Brain microvascular endothelial cell (primary cell): ENCODE measurements around the gene MMP17.

ENCODE experiments used
- DNase-seq: peaks from one replicate; pipeline ENCODE4 v3.0.0-alpha.2; 2020
- H3K27ac ChIP-seq: fragments of 250-450 bp; sonication (Bioruptor Pico); 2 replicates; pipeline ENCODE4 v1.5.1; 2020; ENCODE audit warnings: mild to moderate bottlenecking, moderate library complexity
- H3K27me3 ChIP-seq: fragments of 250-450 bp; sonication (Bioruptor Pico); replicated peaks from 2 replicates; pipeline ENCODE4 v1.5.1; 2020; ENCODE audit warnings: mild to moderate bottlenecking
- H3K36me3 ChIP-seq: fragments of 250-450 bp; sonication (Bioruptor Pico); replicated peaks from 2 replicates; pipeline ENCODE4 v1.5.1; 2020; ENCODE audit warnings: mild to moderate bottlenecking
- H3K4me3 ChIP-seq: 2 replicates; pipeline ENCODE4 v1.5.1; 2011; ENCODE audit warnings: low read depth, mild to moderate bottlenecking, control low read depth, low read length, moderate library complexity
- CTCF ChIP-seq: IDR thresholded peaks from 2 replicates; pipeline ENCODE4 v1.5.1; 2011; ENCODE audit warnings: low read depth, mild to moderate bottlenecking, moderate library complexity, low read length, control low read depth, inconsistent platforms; ENCODE audit errors: missing control alignments
- in situ Hi-C: cut with HindIII; loops from 2 replicates; pipeline ENCODE4 v1.10.0; 2017; ENCODE audit warnings: low sequenced_read_pairs, low pct_ligation_motif_present

MMP17 gene

GRCh38 chr12:131863711-131864396 lies 35.7 kb downstream of the MMP17 start:
- H3K27ac ChIP-seq, result no peak overlapping the region
- DNase-seq, result no peak
- H3K4me3 ChIP-seq, result no peak overlapping the region
- no peaks in the 10 kb centered on the region for H3K27me3 ChIP-seq
- in situ Hi-C loops, result no loop called here
- TF ChIP-seq CTCF, result no peak
- no peaks in the 10 kb centered on the region for H3K36me3 ChIP-seq

GRCh38 chr12:131864469-131864868 lies 36.3 kb downstream of the MMP17 start:
- no peaks in the 10 kb centered on the region for H3K36me3 ChIP-seq
- DNase-seq, result no peak
- no peak overlapping the region for H3K27ac ChIP-seq
- in situ Hi-C loops, result no loop called here
- no peak for TF ChIP-seq CTCF
- H3K27me3 ChIP-seq, result no peaks in the 10 kb centered on the region
- no peak overlapping the region for H3K4me3 ChIP-seq

- H3K27ac ChIP-seq, result no peak overlapping the region
- no peaks in the 10 kb centered on the region for H3K36me3 ChIP-seq
- peak; percentile 76 for DNase-seq
- no peak for TF ChIP-seq CTCF
- H3K27me3 ChIP-seq, result no peaks in the 10 kb centered on the region
- H3K4me3 ChIP-seq, result no peak overlapping the region
- in situ Hi-C loops, result no loop called here
These were observed 37.1 kb downstream of the MMP17 start for GRCh38 chr12:131865180-131865875.

GRCh38 chr12:131867471-131867870 lies 39.3 kb downstream of the MMP17 start:
- Histone ChIP-seq H3K27ac (no peak overlapping the region), H3K27me3 (no peaks in the 10 kb centered on the region), H3K4me3 (no peak overlapping the region), H3K36me3 (no peaks in the 10 kb centered on the region)
- TF ChIP-seq CTCF, result no peak
- in situ Hi-C loops, result no loop called here
- DNase-seq, result no peak

- no peak for TF ChIP-seq CTCF
- H3K27ac ChIP-seq, result no peak overlapping the region
These were observed 39.9 kb downstream of the MMP17 start for GRCh38 chr12:131867891-131868675.

More at GRCh38 chr12:131867891-131868675, 39.9 kb downstream of the MMP17 start:
- DNase-seq, result no peak
- no peaks in the 10 kb centered on the region for H3K36me3 ChIP-seq
- H3K27me3 ChIP-seq, result no peaks in the 10 kb centered on the region
- H3K4me3 ChIP-seq, result no peak overlapping the region
- in situ Hi-C loops, result no loop called here
